Spleen (tissue), 11 donors: ENCODE data around the gene PRSS12. TPM values are rescaled to one million over a fixed set of nuclear protein-coding genes. Genes with fewer than 3 reads are reported as not detected.

Experiments
- DNase-seq: peaks from one replicate; pipeline ENCODE4 v3.0.0-alpha.2; 2020
- H3K27ac ChIP-seq, 8 donors: fragments of 200-600 bp; sonication (generic) in 7 of 8; 1 replicate in 4 of 8; 2 replicates in 4 of 8; pipeline versions ENCODE4 v1.5.0 to v1.8.0; 2016 to 2021; ENCODE audit warnings: inconsistent platforms in 4 of 8, mild to moderate bottlenecking in 4 of 8, moderate library complexity in 1 of 8
- H3K27me3 ChIP-seq, 7 donors: fragments of 200-600 bp; sonication (generic) in 6 of 7; replicated peaks in 1 of 7; 1 replicate in 4 of 7; 2 replicates in 3 of 7; pipeline versions ENCODE4 v1.5.0 to v1.8.0; 2016 to 2021; ENCODE audit warnings: inconsistent platforms in 3 of 7, mild to moderate bottlenecking in 1 of 7
- H3K36me3 ChIP-seq, 6 donors: fragments of 200-600 bp; sonication (generic) in 5 of 6; 1 replicate in 4 of 6; 2 replicates in 2 of 6; pipeline versions ENCODE4 v1.5.0 to v1.8.0; 2016 to 2021; ENCODE audit warnings: inconsistent platforms in 2 of 6
- H3K4me1 ChIP-seq, 6 donors: fragments of 200-600 bp; sonication (generic) in 5 of 6; 1 replicate in 3 of 6; 2 replicates in 3 of 6; pipeline versions ENCODE4 v1.5.0 to v1.8.0; 2016 to 2021; ENCODE audit warnings: inconsistent platforms in 3 of 6
- H3K4me3 ChIP-seq, 8 donors: fragments of 200-600 bp; sonication (generic) in 7 of 8; 1 replicate in 4 of 8; 2 replicates in 4 of 8; pipeline versions ENCODE4 v1.5.0 to v1.8.0; 2016 to 2021; ENCODE audit warnings: inconsistent platforms in 4 of 8, mild to moderate bottlenecking in 4 of 8, moderate library complexity in 2 of 8
- H3K9me3 ChIP-seq, 8 donors: fragments of 200-600 bp; sonication (generic) in 7 of 8; 1 replicate in 4 of 8; 2 replicates in 4 of 8; pipeline versions ENCODE4 v1.5.0 to v1.8.0; 2016 to 2021; ENCODE audit warnings: inconsistent platforms in 4 of 8
- POLR2A ChIP-seq, 3 donors: fragments of 450-650 bp; IDR thresholded peaks; one replicate each; pipeline ENCODE4 v1.5.1; 2017; ENCODE audit warnings: antibody characterized with exemption in 3 of 3, mild to moderate bottlenecking in 1 of 3
- POLR2AphosphoS5 ChIP-seq, 3 donors: sonication (generic); formaldehyde crosslinking; IDR thresholded peaks; one replicate each; pipeline ENCODE4 v1.5.1; 2017; ENCODE audit warnings: antibody characterized with exemption in 3 of 3
- WGBS, 5 donors: extraction: QIAGEN DNeasy Blood & Tissue Kit in 3 of 5; methylation state at CpG; one replicate each; pipeline versions ENCODE4 v1.1.5 to v1.1.7; 2013 to 2018; 5-methylcytosine and 5-hydroxymethylcytosine counted together
- intact Hi-C: fragments of 100-400 bp; cut with DNase I; formaldehyde crosslinking; loops from one replicate; pipeline ENCODE4 v1.15.0; 2023; ENCODE audit warnings: low total_unique reads
- polyA plus RNA-seq, 3 donors: library from polyadenylated mRNA; stranded (reverse); fragments of 200-250 nt; gene quantifications; one replicate each; pipeline ENCODE4 v1.2.1, GENCODE V29; 2013
- total RNA-seq, 7 donors: library from RNA; depleted of rRNA in 3 of 7; stranded (reverse); fragments of >200 nt in 3 of 7; fragmentation: NEBNext Ultra II Directional in 4 of 7; extraction: Animal tissue kit (Norgen Biotek cat#: 25700) in 4 of 7; gene quantifications; one replicate each; pipeline versions ENCODE4 v1.1.0 to v1.2.1, GENCODE V29; 2016 to 2021
- TF ChIP-seq, protein P1 (sequence below), 11 experiments: fragments of 200-600 bp in 7 of 11; fragments of 450-650 bp in 4 of 11; sonication (generic) in 4 of 11; IDR thresholded peaks in 8 of 11; conservative IDR thresholded peaks in 3 of 11; 1 replicate in 7 of 11; 2 replicates in 4 of 11; pipeline versions ENCODE4 v1.4.0 to v1.8.0; 2016 to 2021; ENCODE audit warnings: antibody characterized with exemption in 11 of 11, inconsistent platforms in 4 of 11, mild to moderate bottlenecking in 1 of 11
- donor health status: healthy with polysubstance abuse.
- donor health status: DM: no; HTN: no; CAD: no; lungs with moderate emphysema.
- donor health status: DM: no; HTN: no; CAD: no.
- donor health status: Bipolar disorder and iron deficiency.
- donor health status: healthy.
- donor health status: DM: no; HTN: no; CAD: no.
- donor health status: DM: yes; HTN: yes; CAD: no.

Gene PRSS12
- total and polyA plus RNA-seq, 10 donors: 0.03 to 0.44 (median 0.10) TPM; not detected in 5

- Histone ChIP-seq H3K27ac (no peak overlapping the region), H3K9me3 (no peaks in the 10 kb centered on the region), H3K4me1 (no peaks in the 10 kb centered on the region), H3K4me3 (no peak overlapping the region), H3K36me3 (no peaks in the 10 kb centered on the region), H3K27me3 (peaks cover 0 to 9% (median 0%) of the 10 kb centered on the region in 7 donors)
- TF ChIP-seq POLR2A (IDR thresholded peaks at IDR 0.05) (no peak), POLR2AphosphoS5 (IDR thresholded peaks at IDR 0.05) (no peak)
- TF ChIP-seq, protein P1, sequence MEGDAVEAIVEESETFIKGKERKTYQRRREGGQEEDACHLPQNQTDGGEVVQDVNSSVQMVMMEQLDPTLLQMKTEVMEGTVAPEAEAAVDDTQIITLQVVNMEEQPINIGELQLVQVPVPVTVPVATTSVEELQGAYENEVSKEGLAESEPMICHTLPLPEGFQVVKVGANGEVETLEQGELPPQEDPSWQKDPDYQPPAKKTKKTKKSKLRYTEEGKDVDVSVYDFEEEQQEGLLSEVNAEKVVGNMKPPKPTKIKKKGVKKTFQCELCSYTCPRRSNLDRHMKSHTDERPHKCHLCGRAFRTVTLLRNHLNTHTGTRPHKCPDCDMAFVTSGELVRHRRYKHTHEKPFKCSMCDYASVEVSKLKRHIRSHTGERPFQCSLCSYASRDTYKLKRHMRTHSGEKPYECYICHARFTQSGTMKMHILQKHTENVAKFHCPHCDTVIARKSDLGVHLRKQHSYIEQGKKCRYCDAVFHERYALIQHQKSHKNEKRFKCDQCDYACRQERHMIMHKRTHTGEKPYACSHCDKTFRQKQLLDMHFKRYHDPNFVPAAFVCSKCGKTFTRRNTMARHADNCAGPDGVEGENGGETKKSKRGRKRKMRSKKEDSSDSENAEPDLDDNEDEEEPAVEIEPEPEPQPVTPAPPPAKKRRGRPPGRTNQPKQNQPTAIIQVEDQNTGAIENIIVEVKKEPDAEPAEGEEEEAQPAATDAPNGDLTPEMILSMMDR (IDR thresholded peaks at IDR 0.05 in 8 of 11, conservative IDR thresholded peaks at IDR 0.05 in 3 of 11): no peak
- no peak for DNase-seq
- intact Hi-C loops: no loop called here
- 78 to 91% (median 83%) methylated on average over 3 of the region's 3 CpGs for WGBS, 5 donors
Observed at GRCh38 chr4:118367361-118367760, 14.6 kb upstream of the PRSS12 start.

DNA sequence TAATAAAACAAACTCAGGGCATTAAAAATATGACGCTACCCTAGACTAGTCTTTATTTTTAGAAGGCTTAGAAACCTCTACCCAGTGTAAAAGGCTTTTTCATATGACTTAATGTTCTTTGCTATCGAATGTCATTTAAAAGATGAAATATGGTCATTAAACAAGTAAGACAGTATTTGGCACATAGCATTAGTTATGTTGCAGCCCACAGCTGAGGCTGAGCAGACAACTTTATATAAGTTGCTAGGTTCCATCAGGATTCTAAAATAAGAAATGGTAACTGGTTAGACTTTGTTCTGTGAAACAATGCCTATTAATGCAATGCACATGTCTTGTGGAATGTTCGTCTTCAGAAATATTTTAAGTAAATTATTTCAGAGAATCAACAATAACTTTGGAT is 10.4 kb upstream of the PRSS12 start:
- TF ChIP-seq POLR2A (IDR thresholded peaks at IDR 0.05): no peak
- TF ChIP-seq, protein P1 (IDR thresholded peaks at IDR 0.05 in 8 of 11, conservative IDR thresholded peaks at IDR 0.05 in 3 of 11): no peak
- no peak for TF ChIP-seq POLR2AphosphoS5 (IDR thresholded peaks at IDR 0.05)
- Histone ChIP-seq H3K36me3 (no peaks in the 10 kb centered on the region), H3K4me1 (no peaks in the 10 kb centered on the region), H3K4me3 (no peak overlapping the region), H3K9me3 (no peaks in the 10 kb centered on the region), H3K27me3 (peaks cover 0 to 27% (median 4%) of the 10 kb centered on the region in 7 donors), H3K27ac (no peak overlapping the region)
- 79 to 87% (median 83%) methylated on average over 3 of the region's 3 CpGs for WGBS, 5 donors
- intact Hi-C loops: no loop called here
- DNase-seq: no peak

GRCh38 chr4:118361192-118361591 is 8.4 kb upstream of the PRSS12 start:
- peaks cover 0 to 47% (median 13%) of the 10 kb centered on the region in 7 donors for H3K27me3 ChIP-seq
- no peak overlapping the region for H3K27ac ChIP-seq
- H3K4me1 ChIP-seq: no peaks in the 10 kb centered on the region
- TF ChIP-seq POLR2A (IDR thresholded peaks at IDR 0.05): no peak
- TF ChIP-seq POLR2AphosphoS5 (IDR thresholded peaks at IDR 0.05): no peak
- TF ChIP-seq, protein P1 (IDR thresholded peaks at IDR 0.05 in 8 of 11, conservative IDR thresholded peaks at IDR 0.05 in 3 of 11): no peak
- no peak for DNase-seq
- H3K36me3 ChIP-seq: no peaks in the 10 kb centered on the region
- intact Hi-C loops: no loop called here
- no peaks in the 10 kb centered on the region for H3K9me3 ChIP-seq
- H3K4me3 ChIP-seq: no peak overlapping the region

- Histone ChIP-seq H3K36me3 (no peaks in the 10 kb centered on the region), H3K9me3 (no peaks in the 10 kb centered on the region), H3K27ac (no peak overlapping the region), H3K27me3 (peaks cover 0 to 58% (median 18%) of the 10 kb centered on the region in 7 donors), H3K4me1 (no peaks in the 10 kb centered on the region), H3K4me3 (no peak overlapping the region)
- no peak for TF ChIP-seq POLR2A (IDR thresholded peaks at IDR 0.05)
- TF ChIP-seq POLR2AphosphoS5 (IDR thresholded peaks at IDR 0.05): no peak
- TF ChIP-seq, protein P1 (IDR thresholded peaks at IDR 0.05 in 8 of 11, conservative IDR thresholded peaks at IDR 0.05 in 3 of 11): no peak
- intact Hi-C loops: no loop called here
- 82 to 93% (median 91%) methylated on average over 3 of the region's 3 CpGs for WGBS, 5 donors
- no peak for DNase-seq
Observed at GRCh38 chr4:118360106-118360505, 7.3 kb upstream of the PRSS12 start.
